ENCODE results near the gene KCNH4.

- TF ChIP-seq CTCF (IDR thresholded peaks at IDR 0.05; ENCODE audit: low read depth, low read length) (no peak), EZH2phosphoT487 (IDR thresholded peaks at IDR 0.05; ENCODE audit: low read depth) (no peak)
Observed at GRCh38 chr17:42166196-42166763, 14.7 kb downstream of the KCNH4 start.
